Kasumi-1 (cell line): Measurements from ENCODE around the gene VPREB1.
"Not testable (repeated sequence)": the region's sequence is repeated elsewhere in the genome, so short reads cannot be mapped to it uniquely, and the experiment has no call there.

Experiments used
- DNase-seq, 2 experiments: peaks; one replicate each; lab custom pipeline; 2025; lab: John Stamatoyannopoulos, UW

The VPREB1 gene

DNA sequence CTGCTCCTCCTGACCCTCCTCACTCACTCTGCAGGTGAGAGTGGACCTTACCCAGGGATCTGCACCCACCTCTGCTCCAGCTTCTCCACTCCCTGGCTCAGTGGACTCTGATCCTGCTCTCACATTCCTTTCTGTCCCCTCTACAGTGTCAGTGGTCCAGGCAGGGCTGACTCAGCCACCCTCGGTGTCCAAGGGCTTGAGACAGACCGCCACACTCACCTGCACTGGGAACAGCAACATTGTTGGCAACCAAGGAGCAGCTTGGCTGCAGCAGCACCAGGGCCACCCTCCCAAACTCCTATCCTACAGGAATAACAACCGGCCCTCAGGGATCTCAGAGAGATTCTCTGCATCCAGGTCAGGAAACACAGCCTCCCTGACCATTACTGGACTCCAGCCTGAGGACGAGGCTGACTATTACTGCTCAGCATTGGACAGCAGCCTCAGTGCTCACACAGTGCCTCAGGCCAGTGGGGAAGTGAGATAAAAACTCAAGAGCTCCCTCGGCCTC is 29.7 kb upstream of the VPREB1 start:
- DNase-seq, result no peak

DNA sequence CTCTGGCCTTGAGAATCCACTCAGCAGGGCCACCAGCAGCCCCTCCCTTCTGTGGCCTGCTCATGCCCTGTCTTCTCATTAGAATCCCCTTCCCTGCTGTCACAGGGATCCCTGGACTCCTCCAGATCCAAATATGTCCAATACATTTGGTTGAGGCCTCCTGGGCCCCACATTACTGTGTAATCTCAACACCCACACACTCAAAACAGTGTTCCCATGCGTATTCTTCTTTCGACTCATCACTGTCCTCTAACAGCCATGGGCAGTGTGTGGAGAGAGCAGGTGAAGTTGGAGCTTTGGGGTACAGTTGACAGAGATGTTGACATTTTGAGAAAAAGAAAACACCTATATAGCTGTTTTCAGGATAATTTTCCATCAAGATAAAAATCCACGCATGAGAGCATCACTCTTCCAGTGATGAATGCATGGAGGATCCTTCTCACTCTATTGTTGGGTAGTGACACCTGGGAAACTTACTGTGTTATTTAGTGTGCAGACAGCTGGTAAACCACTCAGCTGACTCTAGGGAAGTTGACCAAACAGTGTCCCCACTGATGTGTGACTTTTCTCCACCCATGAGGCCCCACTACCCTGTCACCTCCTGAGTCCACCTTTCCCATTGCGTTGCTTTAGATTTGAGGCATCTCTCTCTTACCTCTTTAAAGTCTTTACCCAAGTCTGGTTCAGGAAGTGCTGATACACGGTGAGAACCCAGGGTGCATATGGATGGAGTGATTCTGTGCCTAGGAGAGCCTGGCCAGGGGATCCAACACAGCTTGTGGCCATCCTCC is 28.7 kb upstream of the VPREB1 start:
- no peak for DNase-seq

DNA sequence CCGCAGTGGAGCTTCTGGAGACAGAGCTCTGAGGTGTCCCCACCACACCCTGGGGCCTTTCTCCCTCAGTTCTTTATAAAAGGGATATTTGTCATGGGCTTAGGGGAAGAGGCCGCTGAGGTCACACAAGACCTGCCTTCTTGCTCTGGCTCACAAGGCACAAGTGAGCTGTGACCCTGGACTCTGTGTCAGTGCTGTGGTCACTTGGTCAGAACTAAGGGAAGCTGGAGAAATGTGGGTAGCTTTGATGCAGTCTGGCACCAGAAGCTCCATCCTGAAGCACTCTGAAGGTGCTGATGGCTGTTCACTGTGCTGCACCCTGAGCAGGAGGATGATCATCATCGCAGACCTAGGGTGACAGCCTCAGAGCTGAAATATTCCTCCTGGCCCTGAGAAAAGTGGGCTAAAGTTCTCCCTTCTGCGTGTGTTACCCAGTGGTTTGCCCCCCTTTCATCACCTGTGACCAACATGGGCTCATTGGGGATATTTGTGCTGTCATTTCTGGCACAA is 28.1 kb upstream of the VPREB1 start:
- DNase-seq, result no peak

DNA sequence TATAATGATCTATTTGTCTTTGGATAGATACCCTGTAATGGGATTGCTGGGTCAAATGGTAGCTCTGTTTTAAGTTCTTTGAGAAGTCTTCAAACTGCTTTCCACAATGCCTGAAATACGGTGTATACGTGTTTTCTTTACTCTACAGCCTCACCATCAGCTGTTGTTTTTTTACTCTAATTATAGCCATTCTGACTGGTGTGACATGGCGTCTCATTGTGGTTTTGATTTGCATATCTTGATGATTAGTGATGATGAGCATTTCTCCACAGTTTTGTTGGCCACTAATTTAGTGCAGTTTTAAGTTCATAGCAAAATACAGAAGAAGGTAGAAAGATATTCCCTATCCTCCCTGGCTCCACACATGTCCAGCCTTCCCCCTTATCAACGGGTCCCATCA is 26.3 kb upstream of the VPREB1 start:
- no peak for DNase-seq

DNA sequence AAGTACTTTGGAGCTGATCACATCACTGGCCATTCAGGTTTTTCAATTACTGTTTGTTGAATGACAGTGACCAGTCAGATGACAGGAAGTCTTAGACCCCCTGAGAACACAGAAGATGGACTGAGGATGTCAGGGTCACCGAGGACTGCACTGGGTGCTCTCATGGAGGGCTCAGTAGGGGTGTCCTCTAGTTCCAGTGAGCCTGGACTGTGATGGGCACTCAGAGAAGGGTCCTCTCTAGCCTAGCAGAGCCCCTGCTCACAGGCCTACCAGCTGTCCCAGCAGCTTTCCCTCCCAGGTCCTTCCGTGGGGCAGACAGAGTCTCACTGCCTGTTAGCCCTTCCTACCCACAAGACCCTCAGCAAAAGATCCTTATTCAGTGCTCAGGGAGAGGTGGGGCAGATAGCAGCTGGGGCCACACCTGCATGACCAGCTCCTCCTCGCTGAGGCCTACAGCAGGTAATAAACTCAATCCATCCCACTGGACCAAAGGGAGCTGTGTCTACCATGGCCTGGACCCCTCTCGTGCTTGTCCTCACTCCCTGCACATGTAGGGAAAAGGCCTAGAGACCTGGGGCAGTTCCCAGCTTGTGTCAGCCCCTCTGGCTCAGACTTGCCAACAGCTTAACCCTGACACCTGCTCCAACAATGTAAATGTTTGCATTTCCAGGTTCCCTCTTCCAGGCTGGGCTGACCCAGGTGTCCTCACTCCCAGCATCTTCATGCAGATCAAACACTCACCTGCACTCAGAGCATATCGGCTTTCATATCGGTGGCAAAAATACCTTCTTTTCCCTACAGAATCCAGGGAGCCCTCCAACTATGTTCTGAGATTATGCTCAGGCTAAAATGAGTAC is 25.2 kb upstream of the VPREB1 start:
- DNase-seq, result no peak

DNA sequence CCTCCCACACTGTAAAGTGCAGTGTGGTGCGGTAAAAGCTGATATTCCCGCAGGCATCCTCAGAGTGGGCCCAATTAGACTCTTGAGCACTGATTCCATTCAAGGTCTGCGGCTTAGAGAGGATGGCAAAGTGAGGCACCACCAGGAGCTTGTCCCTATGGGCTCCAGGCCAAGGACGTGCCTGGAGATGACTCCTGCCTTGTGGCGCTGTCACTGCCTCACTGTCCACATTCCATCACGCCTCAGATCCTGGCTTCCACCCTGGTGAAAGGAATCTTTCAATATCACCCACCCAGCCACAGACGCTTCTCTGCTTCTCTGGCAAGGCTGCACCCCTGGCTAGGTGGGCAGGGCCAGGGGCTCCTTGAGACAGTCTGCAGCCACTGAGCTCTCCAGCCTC is 23.5 kb upstream of the VPREB1 start:
- DNase-seq, result not testable (repeated sequence)

DNA sequence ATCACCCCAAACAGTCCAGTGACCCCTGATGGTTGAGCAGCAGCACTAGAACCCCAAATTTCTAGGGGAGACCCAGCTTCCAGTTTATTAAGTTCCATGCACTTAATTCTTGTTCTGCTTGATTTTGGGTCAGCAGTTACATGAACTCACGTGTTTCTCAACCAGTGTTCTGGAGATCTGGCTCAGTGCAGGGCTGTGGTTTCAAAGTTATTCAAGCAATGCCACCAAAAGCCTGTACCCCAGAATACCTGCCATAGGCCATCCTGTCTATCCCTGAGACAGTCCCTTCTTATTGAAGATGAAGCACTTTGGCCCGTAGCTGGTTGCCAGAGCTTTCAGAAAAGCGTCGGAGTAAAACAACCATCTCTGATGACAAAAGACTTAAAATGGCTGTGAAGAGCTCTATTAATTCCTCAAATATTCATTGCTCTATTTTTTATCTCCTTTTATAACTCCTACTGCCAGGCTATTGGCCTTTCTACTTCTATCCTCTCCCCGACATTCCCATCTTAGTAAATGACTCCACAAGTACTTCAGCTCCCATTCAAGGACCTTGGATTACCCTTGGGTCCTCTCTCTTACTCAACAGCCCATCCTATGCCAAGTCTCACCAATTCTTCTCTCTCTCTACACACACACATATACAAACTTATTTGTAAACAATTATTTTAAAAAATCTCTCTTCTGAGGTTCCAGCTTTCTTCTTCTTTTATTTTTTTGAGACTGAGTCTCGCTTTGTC is 18.0 kb upstream of the VPREB1 start:
- DNase-seq, result no peak

DNA sequence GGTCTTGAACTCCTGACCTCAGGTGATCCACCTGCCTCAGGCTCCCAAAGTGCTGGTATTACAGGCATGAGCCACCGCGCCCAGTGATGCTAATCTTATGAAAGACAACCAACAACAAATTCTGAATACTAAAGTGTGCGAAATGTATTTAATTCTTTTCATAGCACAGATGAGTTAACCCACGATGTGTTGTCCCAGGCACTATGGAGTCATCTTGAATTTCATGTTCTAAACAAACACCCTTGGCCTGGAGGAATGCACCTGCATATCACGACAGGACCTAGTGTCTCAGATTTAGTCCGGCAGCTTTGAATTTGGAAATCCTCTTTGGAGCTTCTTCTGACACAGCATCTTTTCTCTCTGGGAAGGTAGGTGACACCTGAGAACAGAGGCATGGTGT is 16.2 kb upstream of the VPREB1 start:
- DNase-seq, result no peak

DNA sequence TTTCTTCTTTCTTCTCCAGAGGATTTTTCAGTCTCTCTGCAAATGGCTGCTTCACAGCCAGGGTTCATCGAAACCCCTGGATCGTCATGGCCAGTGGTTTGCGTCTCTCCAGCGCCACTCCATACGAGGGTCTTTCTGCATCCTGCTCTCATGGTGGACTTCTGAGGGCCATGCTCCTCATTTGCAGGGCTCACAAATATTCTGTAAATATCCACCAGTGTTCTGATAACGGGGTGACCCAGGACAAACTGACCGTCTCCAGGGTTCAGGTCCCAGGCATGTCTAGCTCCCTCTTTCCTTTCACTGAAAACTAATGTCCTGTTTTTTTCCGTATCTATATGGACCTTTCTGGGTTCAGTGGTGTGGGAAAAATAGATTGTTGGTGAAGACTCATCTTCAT is 15.7 kb upstream of the VPREB1 start:
- DNase-seq, result no peak

DNA sequence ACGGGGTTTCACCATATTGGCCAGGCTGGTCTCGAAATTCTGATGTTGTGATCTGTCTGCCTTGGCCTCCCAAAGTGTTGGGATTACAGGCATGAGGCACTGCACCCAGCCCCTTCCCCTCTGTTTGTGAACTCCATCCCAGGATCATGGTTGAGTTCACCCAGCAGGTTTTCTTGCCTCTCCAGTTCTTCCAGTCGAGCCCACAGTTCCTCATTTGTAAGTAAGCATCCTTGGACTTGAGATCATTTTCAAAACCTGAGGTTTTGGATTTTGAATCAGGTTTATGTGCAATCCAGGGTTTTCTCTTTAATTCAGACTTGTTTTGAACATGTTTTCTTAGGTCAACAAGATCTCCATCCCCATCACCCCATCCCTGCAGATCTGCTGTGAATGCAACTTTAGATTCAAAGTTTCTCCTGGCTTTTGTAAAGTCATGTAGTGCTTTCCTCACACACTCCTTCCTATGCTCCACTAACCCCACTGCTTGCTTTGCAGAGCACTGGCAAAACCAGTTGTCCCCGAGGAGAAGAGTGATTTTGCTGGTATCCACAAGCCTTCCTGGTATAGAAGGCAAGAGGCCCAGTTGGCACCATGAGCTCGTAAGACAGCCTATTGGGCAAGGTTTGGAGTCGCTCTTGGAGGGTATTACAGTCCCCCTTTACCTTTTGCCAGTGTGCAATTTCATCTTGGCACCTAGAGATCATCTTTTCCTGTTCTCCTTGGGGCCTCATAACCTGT is 14.7 kb upstream of the VPREB1 start:
- no peak for DNase-seq

DNA sequence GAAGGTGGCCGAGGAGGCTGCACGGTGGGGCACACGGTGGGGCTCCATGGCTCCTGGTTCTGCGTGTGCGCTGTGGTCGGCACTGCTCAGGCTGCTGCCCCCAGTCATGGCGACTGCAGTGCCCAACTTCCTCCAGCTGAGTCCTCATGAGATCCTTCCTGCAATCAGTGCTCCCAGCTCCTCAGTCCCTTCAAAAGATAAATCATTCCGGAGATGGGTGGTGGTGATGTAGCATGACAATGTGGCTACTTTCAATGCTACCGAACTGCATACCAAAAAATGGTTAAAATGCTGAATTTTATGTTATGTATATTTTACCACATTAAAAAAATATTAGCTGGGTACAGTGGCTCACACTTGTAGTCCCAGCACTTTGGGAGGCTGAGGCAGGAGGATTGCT is 14.1 kb upstream of the VPREB1 start:
- no peak for DNase-seq

DNA sequence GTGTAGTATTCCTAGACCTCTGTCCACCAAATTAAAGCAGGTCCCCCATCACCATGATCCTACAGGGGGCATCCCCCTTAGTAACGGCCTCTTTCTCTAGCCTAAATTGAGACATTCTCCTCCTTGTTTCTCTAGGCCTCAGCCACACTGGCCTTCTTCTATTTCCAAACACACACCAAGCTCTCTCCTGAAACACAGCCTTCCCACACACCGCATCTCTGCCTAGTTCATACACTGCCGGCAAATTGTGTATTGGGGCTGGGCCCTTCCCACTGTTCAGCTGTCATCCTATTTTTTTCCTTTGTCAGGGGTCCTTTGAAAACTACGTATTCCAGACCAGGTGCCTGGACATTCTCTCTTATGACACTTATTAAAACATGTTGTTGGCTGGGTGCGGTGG is 11.5 kb upstream of the VPREB1 start:
- no peak for DNase-seq

DNA sequence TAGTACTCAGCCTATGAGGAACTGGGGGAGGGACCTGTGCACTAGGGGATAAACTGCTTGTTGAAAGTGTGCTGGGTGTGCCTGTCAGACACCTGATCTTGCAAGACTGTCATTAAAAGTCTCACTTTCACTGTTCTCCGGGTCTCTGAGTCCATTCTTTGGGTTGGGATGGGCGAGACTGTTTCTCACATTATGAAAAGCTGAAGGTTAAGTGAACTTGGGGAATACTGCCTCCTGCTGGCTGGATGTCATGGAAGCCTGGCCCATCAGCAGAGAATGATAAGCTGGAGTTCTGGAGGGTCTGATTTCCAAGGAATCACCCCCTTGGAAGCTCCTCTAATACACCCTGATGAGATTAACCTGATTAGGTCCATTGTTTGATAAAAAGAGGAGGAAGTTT is 9.0 kb upstream of the VPREB1 start:
- DNase-seq, result peak in 1 of 2 experiments; percentile 1

DNA sequence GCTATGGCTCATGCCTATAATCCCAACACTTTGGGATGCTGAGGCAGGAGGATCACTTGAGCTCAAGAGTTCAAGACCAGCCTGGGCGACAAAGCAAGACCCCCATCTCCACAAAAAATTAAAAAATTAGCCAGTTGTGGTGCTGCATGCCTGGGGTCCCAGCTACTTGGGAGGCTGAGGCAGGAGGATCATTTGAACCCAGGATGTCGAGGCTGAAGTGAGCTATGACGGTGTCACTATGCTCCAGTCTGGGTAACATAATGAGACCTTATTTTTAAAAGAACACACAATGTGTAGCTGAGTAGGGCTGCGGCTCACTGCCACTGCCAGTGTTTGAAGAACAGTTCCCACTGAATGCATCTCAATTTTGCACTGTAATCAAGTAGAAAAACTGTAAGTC is 7.1 kb upstream of the VPREB1 start:
- DNase-seq, result no peak

DNA sequence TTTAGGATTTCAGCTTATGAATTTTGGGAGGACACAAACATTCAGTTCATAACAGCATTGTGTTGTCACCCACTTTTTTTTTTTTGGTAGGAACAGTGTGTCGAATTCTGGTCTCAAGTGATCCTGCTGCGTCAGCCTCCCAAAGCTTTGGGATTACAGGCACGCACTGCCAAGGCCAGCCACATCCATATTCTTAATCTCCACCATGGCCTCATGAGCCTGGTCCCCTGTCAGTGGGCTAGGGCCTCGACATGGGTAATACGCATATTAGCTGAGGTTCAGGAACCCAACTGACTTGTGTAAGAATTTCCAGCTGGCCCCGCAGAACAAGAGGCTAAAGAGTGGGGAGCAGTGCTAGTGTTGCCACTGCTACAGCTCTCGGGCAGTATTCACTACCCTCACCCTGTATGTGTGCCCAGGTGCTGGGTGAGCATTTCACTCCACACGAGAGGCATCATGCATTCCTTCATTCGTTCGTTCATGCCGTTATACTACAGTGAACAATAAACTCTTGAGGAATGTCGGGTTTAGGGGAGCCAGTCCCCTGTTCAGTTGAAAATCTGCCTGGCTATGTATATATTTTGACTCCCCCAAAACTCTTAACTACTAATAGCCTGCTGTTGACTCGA is 5.2 kb upstream of the VPREB1 start:
- no peak for DNase-seq

DNA sequence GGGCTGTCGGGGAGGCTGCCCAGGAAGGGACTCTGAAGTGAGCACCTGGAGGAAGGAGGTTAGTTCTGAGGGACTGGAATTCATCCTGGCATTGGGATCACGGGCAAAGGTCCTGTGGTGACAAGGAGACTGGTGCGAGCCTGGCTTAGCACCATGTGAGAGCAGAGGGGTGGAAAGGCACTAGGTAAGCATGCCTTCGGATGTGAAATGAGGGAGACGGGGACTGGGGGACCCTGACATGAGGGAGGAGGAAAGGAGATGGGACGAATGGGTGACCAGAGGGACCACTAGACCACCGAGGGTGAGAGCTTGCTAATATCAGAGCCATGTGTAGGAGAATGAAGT is 3.1 kb upstream of the VPREB1 start:
- no peak for DNase-seq

DNA sequence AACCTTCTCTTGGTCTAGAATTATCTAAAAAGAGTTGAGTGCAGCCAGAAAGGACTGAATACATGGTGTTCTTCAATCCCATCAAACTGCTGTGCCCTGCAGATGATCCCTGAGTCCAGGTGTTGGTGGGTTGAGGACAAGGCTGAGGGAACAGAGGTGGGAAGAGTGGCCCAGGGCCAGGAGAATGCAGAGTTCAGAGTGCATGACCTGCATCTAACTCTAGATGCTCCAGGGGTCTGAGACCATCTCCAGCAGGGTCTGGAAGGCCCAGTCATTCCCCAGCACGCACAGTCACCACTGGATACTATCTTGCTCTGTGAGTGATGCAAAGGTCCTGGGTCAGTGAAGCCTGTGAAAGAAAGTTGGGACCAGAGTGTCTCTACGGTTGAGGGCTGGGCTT is 2.1 kb upstream of the VPREB1 start:
- no peak for DNase-seq

DNA sequence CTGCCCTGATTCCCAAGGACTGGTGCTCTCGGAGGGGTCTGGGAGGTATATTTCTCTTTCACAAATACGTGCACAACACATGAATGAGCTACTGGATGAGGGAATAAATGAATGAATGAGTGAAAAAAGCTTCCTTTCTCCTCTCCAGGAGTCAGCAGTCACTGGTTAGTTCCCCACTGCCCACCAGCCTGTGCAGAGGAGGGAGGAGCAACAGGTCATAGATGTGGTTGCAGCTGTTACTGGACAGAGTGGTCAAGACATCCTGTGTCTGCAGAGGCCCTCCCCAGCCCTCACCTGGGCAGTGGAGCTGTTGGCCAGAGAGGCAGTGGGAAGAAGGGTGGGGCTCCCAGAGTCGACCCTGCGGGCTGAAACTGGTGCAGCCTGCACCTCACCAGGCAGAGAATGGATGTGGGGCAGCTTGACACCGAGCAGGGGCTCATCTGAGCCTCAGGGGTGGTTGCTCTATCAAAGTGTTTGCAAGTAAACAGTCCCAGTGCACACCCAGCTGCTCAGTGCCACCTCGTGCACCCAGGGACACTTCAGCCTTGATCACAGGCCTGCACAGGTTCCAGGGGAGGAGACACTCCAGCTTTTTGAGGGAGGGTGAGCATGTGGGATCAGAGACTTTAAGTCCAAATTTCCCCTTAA is 1.4 kb upstream of the VPREB1 start:
- no peak for DNase-seq

DNA sequence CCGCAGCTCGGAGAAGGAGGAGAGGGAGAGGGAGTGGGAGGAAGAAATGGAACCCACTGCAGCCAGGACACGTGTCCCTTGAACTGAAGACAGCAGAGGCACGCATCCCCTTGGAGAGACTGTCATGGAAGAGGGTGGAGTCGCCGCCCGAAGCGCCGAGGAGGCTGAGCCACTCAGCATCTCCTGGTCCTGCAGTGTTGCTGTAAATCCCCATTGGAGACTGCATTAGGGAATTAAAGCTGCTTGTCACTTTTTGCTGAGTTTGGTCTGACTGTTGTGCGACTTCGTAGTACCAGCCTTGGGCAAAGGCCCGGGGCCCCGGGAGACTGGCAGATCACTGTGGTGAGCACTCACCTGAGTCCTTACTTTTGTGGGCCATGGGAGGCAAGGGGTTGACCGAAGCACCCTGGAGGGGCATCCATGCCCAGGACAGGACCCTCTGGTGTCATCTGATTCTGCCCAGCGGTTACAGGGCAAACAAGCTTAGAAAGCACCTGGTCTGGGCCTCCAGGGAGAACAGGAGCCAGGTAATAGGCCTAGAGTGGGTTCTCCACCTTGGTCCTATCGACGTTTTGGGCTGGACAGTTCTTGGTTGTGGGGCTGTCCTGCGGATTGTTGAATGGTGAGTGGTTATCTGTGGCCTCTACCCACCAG is 797 bp downstream of the VPREB1 start:
- no peak for DNase-seq

DNA sequence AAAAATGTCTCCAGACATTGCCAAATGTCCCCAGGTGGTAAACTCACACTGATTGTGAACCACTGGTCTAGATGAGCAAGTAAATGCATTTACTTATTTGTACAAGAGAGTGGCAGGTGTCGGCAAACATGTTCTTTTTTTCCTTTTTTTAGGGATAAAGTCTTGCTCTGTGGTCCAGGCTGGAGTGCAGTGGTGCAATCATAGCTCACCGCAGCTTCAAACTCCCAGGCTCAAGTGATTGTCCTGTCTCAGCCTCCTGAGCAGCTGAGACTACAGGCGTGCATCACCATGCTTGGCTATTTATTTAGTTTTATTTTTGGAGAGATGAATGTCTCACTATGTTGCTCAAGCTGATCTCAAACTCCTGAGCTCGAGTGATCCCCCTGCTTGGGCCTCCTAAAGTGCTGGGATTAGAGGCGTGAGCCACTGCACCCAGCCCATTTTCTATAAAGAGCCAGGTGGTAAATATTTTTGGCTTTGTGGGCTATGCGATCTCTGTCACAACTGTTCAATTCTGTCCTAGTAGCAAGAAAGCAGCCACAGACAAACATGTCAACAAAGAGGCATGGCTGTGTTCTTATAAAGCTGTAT is 1.4 kb downstream of the VPREB1 start:
- DNase-seq, result no peak
